Fibroblast of lung (primary cell): ENCODE measurements around the gene CCNY. TPM values are rescaled to one million over a fixed set of nuclear protein-coding genes. Genes with fewer than 3 reads are reported as not detected.

Experiments used
- DNase-seq, 2 donors: peaks; one replicate each; pipeline versions ENCODE4 v3.0.0 to v3.0.0-alpha.2; 2010; ENCODE audit warnings: low read depth in 2 of 2
- H2AFZ ChIP-seq: 2 replicates; pipeline ENCODE4 v1.5.1; 2012; ENCODE audit warnings: low read length, control low read depth, inconsistent platforms
- H3K27ac ChIP-seq: 2 replicates; pipeline ENCODE4 v1.5.1; 2011; ENCODE audit warnings: low read length, control low read depth; ENCODE audit not compliant: insufficient read depth
- H3K27me3 ChIP-seq: 2 replicates; pipeline ENCODE4 v1.5.1; 2011; ENCODE audit warnings: mild to moderate bottlenecking, low read length; ENCODE audit not compliant: control insufficient read depth, insufficient read depth
- H3K36me3 ChIP-seq: 2 replicates; pipeline ENCODE4 v1.5.1; 2011; ENCODE audit warnings: low read length; ENCODE audit not compliant: control insufficient read depth, insufficient read depth
- H3K4me1 ChIP-seq: 2 replicates; pipeline ENCODE4 v1.5.1; 2011; ENCODE audit warnings: low read length; ENCODE audit not compliant: control insufficient read depth, insufficient read depth; ENCODE audit errors: extremely low read depth
- H3K4me2 ChIP-seq: 2 replicates; pipeline ENCODE4 v1.5.1; 2011; ENCODE audit warnings: low read length, control low read depth; ENCODE audit not compliant: insufficient read depth; ENCODE audit errors: extremely low read depth
- H3K4me3 ChIP-seq, 4 experiments: fragments of 200-600 bp in 1 of 4; sonication (generic) in 1 of 4; replicated peaks in 1 of 4; 2 replicates each; pipeline ENCODE4 v1.5.1; 2011 to 2016; ENCODE audit warnings: low read length in 4 of 4, low read depth in 3 of 4, mild to moderate bottlenecking in 3 of 4, control low read depth in 2 of 4, inconsistent platforms in 1 of 4, mixed read lengths in 1 of 4; ENCODE audit not compliant: insufficient read depth in 1 of 4; ENCODE audit errors: control extremely low read depth in 1 of 4
- H3K79me2 ChIP-seq: 2 replicates; pipeline ENCODE4 v1.5.1; 2012; ENCODE audit warnings: mild to moderate bottlenecking, low read length, inconsistent platforms; ENCODE audit not compliant: control insufficient read depth, insufficient read depth
- H3K9ac ChIP-seq: 2 replicates; pipeline ENCODE4 v1.5.1; 2011; ENCODE audit warnings: mild to moderate bottlenecking, low read length, control low read depth; ENCODE audit not compliant: insufficient read depth
- H3K9me3 ChIP-seq: 2 replicates; pipeline ENCODE4 v1.5.1; 2012; ENCODE audit warnings: low read depth, low read length; ENCODE audit not compliant: control insufficient read depth, insufficient read depth
- H4K20me1 ChIP-seq: 2 replicates; pipeline ENCODE4 v1.5.1; 2011; ENCODE audit warnings: low read length; ENCODE audit not compliant: control insufficient read depth, insufficient read depth; ENCODE audit errors: extremely low read depth
- CTCF ChIP-seq, 2 donors: IDR thresholded peaks in 1 of 2; conservative IDR thresholded peaks in 1 of 2; 1 replicate in 1 of 2; 2 replicates in 1 of 2; pipeline ENCODE4 v1.5.1; 2011 to 2012; ENCODE audit warnings: low read length in 2 of 2, control low read depth in 1 of 2, inconsistent platforms in 1 of 2, low read depth in 1 of 2, mild to moderate bottlenecking in 1 of 2
- EZH2 ChIP-seq: IDR thresholded peaks from 2 replicates; pipeline ENCODE4 v1.5.1; 2012; ENCODE audit warnings: low read length, control low read depth, mild to moderate bottlenecking; ENCODE audit errors: missing control alignments
- polyA plus RNA-seq, 2 donors: library from polyadenylated mRNA; depleted of rRNA in 1 of 2; stranded (reverse) in 1 of 2; unstranded in 1 of 2; fragments of >200 nt; gene quantifications; 2 replicates each; pipeline ENCODE4 v1.2.1, GENCODE V29; 2011 to 2012; ENCODE audit warnings: missing spikeins in 1 of 2
- total RNA-seq: library from RNA; depleted of rRNA; stranded (reverse); fragments of >200 nt; gene quantifications from 2 replicates; pipeline ENCODE4 v1.2.1, GENCODE V29; 2014

Gene CCNY
- total and polyA plus RNA-seq, 2 donors (not counting 1 experiment from before 2014, with no cell fraction given): 34.7 to 66.4 TPM

- H3K4me2 ChIP-seq: no peak overlapping the region
- no peaks in the 10 kb centered on the region for H3K9me3 ChIP-seq
- no peaks in the 10 kb centered on the region for H3K36me3 ChIP-seq
- H3K27me3 ChIP-seq: no peaks in the 10 kb centered on the region
- H3K79me2 ChIP-seq: peaks cover 52% of the 10 kb centered on the region
- H4K20me1 ChIP-seq: peaks cover 2% of the 10 kb centered on the region
- H2AFZ ChIP-seq: no peak overlapping the region
- TF ChIP-seq CTCF (conservative IDR thresholded peaks at IDR 0.05 in 1 of 2, IDR thresholded peaks at IDR 0.05 in 1 of 2; ENCODE audit: low read depth in 1 of 2, low read length in 2 of 2) (no peak), EZH2 (no peak)
- H3K4me3 ChIP-seq: no peak overlapping the region
- no peak overlapping the region for H3K9ac ChIP-seq
- H3K4me1 ChIP-seq: peaks cover 5% of the 10 kb centered on the region
- DNase-seq: no peak
- H3K27ac ChIP-seq: no peak overlapping the region
These were observed 127.0 kb downstream of the CCNY start for GRCh38 chr10:35463105-35463867.

GRCh38 chr10:35463878-35464277 is 127.6 kb downstream of the CCNY start:
- peaks cover 3% of the 10 kb centered on the region for H3K4me1 ChIP-seq
- H3K27ac ChIP-seq: no peak overlapping the region
- DNase-seq: no peak

More at GRCh38 chr10:35463878-35464277, 127.6 kb downstream of the CCNY start:
- H3K27me3 ChIP-seq: no peaks in the 10 kb centered on the region
- peaks cover 2% of the 10 kb centered on the region for H4K20me1 ChIP-seq
- H3K4me2 ChIP-seq: no peak overlapping the region
- H3K79me2 ChIP-seq: peaks cover 47% of the 10 kb centered on the region
- H3K4me3 ChIP-seq: no peak overlapping the region
- no peaks in the 10 kb centered on the region for H3K36me3 ChIP-seq
- H3K9ac ChIP-seq: no peak overlapping the region
- H2AFZ ChIP-seq: no peak overlapping the region
- no peaks in the 10 kb centered on the region for H3K9me3 ChIP-seq
- no peak for TF ChIP-seq CTCF (conservative IDR thresholded peaks at IDR 0.05 in 1 of 2, IDR thresholded peaks at IDR 0.05 in 1 of 2; ENCODE audit: low read depth in 1 of 2, low read length in 2 of 2)
- TF ChIP-seq EZH2: no peak
